CD4-positive, alpha-beta T cell treated with Interferon gamma for 1 hour (primary cell): ENCODE data around the gene OS9.

ENCODE experiments used
- DNase-seq: peaks from one replicate; pipeline ENCODE4 v3.0.0-alpha.2; 2020

Gene OS9

DNA sequence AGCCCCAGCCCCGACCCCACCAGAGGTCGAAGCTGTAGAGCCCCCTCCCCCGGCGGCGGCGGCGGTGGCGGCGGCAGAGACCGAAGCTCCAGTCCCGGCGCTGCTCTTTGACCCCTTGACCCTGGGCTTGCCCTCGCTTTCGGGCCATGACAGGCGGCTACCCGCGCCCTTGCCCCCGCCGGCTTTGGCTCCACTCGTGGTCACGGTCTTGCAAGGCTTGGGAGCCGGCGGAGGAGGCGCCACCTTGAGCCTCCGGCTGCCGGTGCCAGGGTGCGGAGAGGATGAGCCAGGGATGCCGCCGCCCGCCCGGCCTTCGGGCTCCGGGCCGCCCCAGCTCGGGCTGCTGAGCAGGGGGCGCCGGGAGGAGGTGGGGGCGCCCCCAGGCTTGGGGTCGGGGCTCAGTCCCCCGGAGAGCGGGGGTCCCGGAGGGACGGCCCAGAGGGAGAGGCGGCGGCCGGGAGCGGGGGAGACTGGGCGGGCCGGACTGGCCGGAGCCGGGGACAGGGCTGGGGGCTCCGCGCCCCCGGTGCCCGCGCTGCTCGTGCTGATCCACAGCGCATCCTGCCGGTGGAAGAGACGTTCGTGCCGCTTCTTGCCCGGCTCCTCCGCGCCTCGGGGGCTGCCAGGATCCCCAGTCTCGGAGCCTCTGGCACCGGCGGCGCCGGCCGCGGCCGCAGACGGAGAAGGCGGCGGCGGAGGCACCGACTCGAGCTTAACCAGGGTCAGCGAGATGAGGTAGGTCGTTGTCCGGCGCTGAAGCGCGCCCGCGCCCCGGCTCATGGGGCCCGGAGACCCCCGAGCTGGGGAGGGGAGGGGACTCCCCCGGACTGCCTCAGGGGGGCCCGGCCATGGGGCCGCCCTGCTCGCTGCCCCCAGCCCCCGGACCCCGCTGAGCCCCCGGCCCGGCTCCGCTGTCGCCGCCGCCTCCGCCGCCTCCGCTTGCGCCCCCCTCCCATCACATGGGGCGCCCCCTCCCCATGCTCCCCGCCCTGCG, 43.8 kb downstream of the OS9 start:
- DNase-seq: no peak

GRCh38 chr12:57738661-57739237, 44.8 kb downstream of the OS9 start, which contains the start of gene AGAP2:
AGAP2 (minus strand) TSS chr12:57738742; CDS start chr12:57738246, 496 bp downstream.
- DNase-seq: no peak

GRCh38 chr12:57739387-57739786, 45.5 kb downstream of the OS9 start:
- no peak for DNase-seq

GRCh38 chr12:57739914-57740538, 46.1 kb downstream of the OS9 start:
- no peak for DNase-seq

DNA sequence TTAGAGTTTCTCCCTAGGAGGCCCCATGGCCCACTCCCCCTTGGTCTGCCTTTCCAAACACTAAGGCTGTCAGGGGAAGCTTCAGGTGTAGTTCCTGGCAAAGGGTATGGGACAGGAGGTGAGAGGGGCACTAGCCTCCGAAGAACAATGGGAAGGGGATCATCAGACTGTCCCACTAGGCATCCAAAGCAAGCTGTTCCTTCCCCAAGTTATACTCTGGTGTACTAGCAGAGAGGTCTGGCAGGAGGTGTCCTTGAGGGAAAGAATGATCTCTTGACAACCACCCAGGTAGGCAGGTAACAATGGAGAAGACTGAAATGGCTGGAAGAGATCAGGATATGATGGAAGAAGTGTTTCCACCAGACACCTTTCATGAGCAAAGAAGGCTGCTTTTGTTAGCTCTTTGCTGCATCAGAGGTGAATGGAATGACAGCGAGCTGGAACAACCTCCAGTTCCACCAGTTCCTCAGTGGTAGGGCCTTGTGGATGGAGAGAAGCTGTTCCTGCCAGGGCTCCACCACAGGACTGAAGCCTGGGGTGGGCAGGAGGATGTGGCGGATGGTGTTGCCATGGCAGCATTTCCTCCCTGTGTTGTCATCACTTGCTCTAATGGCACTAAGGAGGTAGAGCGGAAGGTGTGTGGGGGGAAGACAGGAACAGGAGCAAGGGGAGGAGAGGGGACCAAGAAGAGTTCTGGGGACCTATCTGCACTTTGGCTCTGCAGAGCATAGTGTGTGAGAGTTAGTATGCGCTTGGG, 46.9 kb downstream of the OS9 start:
- DNase-seq: peak; percentile 85

DNA sequence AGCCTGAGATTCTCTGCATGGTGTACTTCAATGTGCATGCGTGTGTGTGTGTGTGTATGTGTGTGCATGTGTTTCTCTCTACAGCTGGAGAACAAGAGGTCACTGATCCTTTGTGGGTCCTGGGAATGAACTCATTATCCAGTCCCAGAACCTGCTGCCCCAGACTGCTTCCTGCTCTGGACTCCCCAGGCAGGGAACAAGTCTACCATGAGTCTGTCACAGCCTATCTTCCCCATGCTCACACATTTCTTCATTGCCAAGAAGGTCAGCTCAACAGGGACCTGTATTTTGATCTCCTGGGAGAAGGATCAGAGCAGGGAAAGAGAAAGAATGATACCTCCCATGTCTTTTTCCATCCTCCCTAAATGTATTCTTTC, 47.5 kb downstream of the OS9 start:
- DNase-seq: no peak

- DNase-seq: peak; percentile 85
Measured at GRCh38 chr12:57741844-57742738, 48.2 kb downstream of the OS9 start.

GRCh38 chr12:57743769-57744168, 49.8 kb downstream of the OS9 start:
- DNase-seq: no peak

GRCh38 chr12:57744194-57744776, 50.4 kb downstream of the OS9 start:
- peak; percentile 86 for DNase-seq

DNA sequence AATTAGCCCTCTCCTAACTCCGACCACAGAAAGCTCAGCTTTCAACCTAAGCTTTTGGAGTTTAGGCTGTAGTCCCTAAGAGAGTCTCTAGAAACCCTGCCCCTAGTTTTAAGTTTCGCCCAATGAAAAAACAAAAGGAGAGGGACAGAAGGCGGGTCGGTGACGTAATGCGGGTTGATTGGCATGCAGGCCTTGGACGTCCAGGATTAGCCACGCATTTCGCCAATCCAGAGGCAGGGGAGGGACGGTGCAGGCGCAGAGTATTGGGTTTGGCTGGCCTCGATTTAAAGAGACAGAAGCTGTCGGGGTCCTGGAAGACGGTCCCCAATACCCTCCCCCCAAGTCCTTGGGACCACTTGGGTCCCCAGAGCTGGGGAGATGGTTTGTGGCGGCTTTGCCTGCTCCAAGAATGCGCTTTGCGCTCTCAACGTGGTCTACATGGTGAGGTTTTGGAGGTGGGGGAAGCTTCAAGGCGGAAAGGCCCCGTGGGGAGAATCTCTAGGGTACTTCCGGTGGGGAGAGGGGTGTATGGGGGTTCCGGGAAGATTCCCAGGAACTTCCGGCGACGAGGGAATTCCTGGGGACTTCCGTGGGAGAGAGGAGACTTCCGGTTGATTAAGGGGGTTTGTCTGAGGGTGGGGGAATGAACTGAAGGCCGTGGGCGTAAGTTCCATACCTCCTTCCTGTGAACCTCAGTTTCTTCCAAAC, 51.0 kb downstream of the OS9 start, which contains the start of gene TSPAN31:
Gene TSPAN31 (plus strand): TSS at position 263 of the 708 bp plus-strand sequence. CDS start 116 bp downstream, at position 379.
- peak; percentile 97 for DNase-seq

- no peak for DNase-seq
Measured at GRCh38 chr12:57745485-57745881, 51.6 kb downstream of the OS9 start.

DNA sequence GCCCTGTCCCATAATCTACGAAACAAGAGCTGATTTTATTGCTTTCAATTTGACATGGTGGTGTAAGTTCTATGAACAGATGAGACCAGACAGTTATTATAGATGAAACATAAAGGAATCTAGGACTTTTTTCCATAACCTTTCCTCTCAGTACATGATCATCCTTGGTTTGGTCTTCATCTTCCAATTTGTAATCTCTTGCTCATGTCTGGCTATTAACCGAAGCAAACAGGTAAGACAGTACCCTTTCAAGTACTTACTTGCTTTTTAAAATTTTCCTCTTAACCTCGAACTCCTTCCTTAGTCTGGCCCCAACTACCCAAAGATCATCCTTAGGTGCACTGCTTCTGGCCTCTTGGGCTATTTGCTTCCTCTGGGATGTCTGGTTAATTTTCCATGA, 52.1 kb downstream of the OS9 start:
- DNase-seq: no peak

GRCh38 chr12:57749061-57749460, 55.1 kb downstream of the OS9 start:
- no peak for DNase-seq

GRCh38 chr12:57750561-57751431, 56.9 kb downstream of the OS9 start:
- DNase-seq: no peak

- no peak for DNase-seq
Measured at GRCh38 chr12:57751432-57751787, 57.5 kb downstream of the OS9 start.

DNA sequence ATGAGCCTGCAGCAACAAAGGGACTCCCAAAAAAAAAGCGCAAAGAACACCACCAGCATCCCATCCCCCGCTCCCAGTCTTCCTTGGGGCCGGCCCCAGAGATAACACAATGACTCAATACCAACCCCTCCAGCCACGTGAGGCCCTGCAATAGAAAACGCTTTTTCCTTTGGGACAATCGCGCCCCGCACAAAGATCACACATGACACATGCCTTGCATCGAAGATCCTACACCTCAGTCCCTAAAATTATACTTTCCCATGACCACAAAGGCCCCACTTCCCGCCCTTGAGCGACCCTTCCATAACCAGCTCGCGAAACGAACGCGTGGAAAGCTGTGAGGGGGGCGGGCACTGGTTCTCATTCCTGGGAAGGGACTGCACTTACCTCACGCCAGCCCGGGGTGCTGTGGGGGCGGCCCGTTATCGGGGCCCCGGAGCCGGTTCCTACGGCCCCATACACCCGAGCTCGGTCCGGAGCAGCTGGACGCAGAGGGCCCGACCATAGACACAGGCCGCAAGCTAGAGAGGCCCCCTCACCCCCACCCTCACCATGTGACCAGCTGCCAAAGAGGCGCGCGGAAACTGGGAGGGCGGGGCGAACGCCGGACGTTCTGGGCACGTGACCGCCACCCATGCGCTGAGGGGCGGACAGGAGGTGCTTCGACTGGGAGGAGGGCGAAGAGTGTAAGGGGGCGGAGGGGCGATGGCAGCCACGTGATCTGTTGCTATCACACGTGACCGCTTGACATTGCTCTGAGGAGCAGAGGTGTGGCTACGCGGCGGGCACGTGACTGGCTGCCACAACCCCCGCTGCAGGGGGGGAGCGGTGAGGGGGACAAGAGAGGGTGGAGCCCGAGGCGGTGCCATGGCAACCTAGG, 58.1 kb downstream of the OS9 start, which contains the start of gene CDK4:
Gene CDK4 (minus strand): TSS at position 523 of the 880 bp plus-strand sequence. CDS start 593 bp downstream, outside the sequence.
- DNase-seq: peak; percentile 100

DNA sequence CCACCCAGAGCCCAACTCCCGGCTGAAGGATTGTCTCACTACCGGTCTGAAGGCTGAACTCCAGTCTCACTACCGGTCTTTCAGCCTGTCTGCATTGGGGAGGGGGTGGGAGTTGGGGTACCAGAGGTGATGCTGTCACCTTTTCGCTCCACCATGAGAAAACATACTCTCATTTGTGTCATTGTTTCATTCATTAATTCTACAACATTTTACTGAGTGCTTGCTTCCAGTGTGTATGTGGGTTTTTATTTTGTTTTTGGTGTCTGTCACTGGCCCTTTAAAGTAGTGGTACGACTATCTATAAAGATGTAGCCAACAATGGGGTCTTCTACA, 58.7 kb downstream of the OS9 start:
- no peak for DNase-seq

DNA sequence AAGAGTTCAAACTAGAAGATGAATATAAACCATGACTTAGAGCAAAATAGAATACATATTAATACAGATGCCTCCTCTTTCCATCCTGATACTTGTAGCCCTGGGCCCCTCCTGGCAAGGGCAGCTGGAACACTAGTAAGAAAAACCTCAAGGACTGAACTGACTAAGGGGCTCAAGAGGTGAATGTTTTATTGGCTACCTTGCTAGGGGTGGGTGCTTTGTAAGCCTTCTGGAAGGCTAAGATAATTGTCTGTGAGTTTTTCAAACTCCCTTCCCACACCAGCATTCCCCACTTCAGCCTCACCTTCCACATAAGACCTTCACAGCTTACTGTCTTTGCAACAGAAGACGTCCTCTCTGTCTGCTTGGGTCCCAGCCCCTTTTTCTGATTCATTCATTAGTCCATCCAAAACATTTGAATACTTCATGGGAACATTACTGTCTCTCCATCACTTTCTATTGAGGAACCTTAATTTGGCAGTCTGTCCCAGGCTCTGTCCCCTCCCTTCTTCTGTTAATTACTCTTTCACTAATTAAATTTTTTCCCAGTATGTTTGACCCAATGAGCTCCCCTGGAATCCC, 59.9 kb downstream of the OS9 start:
- no peak for DNase-seq
